ENCODE results near the gene PGLYRP2.

The PGLYRP2 gene

DNA sequence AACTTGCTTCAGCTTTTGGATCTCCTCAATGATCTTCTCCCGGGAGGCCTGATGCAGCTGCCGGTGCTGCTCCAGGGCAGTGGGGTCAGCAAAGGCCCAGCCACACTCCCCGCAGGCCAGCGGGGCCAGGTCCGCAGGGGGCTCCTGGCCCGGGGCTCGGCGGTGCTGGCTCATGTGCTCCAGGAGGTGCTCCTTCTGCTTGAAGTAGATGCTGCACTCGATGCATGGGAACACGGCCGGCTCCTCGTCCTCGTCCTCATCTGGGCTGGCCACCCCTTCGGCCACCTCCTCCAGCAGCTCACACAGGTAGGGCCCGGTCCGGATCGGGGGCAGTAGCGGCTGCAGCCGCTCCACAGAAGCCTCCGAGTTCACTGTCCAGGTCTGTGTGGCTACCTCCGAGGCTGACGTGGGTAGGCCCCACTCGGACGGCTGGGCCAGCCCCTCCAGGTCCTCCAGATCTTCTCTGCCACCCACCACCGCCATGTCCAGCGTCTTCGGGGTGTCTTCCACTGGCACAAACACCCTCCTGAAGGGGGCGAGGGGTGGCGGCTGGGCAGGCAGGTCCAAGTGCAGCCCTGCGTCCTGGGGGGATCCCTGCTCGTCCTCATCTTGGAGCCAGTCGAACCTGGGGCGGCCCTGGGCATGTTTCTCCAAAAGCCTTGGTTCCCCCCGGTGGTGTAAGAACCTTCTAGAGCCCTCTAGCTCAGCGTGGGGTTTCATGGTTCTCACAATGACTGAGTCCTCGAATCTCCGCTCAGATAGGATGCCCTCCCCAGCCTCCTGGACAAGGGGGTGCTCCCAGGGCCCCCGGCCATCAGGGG lies 39.3 kb downstream of the PGLYRP2 start:
- DNase-seq (ENCODE audit: low read depth): no peak

DNA sequence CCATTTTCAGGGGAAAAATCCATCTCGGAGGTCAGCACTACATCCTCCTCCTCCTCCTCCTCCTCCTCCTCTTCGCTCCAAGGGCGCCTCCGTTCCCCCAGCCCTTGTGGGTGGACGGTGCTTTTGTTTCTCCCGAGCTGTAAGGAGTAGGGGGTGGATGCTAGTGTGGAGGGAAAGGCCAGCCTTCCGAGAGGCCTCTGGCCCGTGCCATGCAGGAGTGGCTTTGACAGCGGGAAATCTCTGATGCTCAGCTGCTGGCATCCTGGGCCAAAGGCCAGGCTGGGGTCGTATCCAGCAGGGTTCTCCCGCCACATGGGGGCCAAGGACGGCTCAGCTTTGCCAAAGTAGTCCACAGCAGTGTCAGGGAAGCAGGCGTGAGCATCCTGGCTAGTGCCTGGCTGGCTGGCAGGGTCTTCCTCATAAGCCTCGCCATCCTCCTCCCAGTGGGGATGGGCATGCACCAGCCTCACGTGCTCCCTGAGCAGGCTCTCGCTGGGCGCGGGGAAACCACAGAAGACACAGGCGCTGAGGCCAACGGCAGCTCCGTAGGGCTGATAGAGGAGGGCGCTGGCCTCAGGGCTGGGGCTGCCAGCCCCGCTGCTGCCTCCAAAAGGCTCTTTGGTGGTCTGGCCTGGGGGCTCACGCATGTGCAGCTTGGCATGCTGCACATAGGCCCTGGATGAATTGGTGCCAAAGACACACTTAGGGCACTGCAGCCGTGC lies 40.1 kb downstream of the PGLYRP2 start:
- DNase-seq (ENCODE audit: low read depth): no peak

DNA sequence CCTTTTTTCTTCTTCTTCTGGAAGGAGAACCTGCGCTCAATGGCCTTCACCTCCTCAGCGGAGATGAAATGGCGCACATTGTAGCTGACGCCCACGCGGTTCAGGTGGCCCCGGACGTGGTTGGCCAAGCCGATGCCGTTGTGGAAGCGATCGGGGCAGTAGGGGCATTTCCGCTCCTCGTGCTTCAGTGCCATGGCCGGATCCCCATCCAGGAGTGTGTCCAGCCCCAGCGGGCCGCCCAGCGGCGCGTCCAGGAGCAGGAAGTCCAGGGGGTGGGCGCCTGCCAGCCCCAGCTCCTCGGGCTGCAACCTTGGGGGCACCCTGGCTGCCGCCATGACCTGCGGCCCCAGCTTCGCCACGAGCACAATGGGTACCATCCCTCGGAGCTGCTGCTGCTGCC lies 40.7 kb downstream of the PGLYRP2 start:
- DNase-seq (ENCODE audit: low read depth): no peak

DNA sequence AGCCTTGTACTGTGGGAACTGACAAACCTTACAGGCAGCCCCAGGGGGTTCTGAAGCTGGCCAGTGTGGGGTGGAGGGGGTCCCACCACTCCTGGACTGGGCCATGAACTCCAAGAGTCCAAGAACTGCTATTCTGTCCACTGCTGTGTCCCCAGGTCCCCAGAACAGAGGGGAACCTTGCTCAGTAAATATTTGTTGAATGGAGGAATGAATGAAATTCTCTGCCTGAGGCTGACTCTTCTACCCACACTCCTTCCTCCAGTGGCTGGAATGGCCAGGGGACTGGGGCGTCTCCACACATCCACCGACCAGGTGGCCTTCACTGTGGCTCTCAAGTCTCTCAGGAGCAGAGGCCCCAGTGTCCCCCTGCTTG lies 41.2 kb downstream of the PGLYRP2 start:
- no peak for DNase-seq (ENCODE audit: low read depth)

DNA sequence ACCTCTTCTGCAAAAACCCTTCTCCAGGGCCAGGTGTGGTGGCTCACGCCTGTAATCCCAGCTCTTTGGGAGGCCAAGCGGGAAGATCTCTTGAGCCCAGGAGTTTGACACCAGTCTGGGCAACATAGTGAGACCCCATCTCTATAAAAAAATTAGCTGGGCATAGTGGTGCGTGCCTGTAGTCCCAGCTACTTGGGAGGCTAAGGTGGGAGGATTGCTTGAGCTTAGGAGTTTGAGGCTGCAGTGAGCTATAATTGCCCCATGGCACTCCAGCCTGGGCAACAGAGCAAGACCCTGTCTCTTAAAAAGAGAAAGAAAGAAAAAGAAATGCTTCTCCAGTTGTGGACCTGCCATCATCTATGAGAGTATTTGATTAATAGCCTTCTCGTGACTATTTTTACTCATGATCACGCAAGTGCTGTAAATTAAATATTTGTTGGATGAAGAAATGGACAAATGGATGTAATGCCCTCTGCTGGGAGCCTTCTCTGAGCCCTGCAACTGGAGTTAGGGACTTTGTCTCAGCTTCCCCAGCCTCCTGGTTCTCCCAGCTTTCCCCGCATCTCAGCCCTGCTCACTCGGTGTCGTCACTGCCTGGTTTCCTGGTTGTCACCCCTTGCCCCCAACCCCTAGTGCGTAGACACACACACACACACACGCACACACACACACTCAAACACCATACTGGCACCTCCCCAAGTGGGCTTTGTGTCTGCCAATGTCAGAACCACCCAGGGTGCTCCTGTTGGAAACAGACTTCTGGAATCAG lies 41.8 kb downstream of the PGLYRP2 start:
- DNase-seq (ENCODE audit: low read depth): no peak

DNA sequence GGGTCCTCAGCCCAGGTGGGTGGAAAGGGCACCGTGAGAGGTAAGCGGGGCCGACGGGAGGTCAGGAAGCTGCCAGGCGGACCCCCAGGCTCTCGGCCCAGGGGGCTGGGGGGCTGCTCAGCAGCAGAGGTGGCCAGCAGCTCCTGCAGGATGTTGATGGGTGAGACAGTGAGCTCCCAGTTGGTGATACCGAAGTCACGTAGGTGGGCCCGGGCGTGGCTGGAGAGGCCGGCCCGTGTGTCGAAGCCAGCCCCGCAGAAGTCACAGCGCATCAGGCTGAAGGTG lies 42.5 kb downstream of the PGLYRP2 start:
- no peak for DNase-seq (ENCODE audit: low read depth)

DNA sequence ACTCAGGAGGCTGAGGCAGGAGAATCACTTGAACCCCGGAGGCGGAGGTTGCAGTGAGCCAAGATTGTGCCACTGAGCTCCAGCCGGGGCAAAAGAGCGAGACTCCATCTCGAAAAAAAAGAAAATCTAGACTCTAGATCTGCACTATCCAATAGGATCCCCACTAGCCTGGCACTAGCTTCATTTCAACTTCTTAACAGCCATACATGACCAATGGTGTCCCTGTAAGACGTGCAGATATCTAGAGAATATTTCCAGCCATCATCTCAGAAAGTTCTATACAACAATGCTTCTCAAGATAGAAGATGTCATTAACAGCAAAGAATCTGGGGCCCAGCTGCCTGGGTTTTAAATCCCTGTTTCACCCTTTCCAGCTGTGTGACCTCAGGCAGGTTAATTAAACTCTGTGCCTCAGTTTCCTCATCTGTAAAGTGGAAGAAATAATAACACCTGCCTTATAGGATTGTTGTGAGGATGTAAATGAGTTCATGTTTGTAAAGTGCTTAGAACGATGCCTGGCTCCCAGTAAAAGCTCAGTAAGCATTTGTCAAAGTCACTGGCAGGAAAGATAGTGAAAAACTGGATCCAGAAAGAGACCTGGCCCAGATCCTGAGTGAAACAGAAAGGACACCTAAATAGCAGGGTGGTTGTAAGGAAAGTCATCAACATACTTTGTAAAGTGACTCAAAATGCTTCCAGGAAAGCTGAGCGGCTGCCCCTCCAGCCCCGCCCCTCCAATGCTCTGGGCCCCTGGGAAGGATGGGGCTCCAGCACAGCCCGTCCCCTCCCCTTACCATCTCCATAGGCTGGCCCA lies 43.1 kb downstream of the PGLYRP2 start:
- no peak for DNase-seq (ENCODE audit: low read depth)

DNA sequence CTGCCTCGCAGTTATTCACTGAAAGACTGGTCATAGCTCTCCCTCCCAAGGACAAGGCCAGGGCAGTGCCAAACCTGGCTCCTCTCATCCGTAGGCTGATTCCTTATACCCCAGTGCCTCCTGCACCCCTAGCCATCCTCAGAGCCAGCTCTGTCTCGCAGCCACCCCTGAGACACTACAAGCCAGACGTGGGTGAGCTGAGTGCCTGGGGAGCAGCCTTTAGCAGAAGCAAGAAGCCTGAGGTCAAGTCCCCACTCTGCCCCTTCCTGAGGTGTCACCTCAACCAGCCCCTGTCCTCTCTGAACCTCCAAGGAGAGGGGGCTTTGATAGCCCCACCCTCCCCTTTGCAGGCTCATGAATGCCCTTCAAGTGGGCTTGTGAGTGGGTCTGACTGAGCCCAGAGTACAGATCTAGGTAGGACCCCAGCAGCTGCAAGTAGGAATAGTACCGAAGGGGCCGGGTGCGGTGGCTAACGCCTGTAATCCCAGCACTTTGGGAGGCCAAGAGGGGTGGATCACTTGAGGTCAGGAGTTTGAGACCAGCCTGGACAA lies 45.7 kb downstream of the PGLYRP2 start:
- DNase-seq (ENCODE audit: low read depth): no peak

DNA sequence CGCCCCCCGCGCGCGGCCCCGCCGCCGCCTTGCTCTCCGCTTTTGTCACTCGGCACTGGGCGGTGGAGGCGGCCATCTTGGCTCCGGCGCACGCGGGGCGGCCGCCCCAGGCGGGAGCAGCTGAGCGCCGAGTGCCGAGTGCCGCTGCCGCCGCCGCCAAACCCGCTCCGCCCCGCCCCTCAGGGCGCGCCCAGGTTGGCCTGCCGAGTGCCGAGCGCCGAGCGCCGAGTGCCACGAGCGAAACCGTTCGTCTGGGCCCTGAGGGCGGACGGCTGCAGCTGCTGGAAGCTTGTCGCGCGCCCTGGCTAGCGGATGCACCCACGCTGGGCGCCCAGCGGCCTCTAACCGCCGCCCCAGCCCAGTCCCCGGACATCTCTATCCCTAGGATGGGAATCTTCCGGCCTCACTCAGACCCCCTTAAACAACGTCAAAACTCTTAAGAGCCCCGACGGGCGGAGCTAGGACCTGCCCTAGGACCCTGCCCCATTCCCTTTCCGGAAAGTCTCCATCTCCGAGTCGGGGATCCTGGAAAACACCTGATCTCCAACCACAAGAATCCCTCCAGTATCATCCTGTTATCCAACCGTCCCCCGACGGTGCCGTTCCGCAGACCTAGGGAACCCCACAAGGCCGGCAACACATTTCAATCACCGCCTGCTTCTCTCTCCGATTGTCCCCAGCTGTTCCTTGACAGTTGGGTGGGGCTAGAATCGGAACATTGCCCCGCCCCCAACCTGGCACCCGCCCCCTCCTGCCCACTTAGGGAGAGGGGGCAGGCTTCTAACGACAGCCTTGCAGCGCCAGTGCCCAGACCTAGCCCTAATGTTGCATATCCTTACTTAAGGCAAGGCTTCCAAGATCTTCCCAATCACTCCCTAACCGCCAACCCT lies 46.4 kb downstream of the PGLYRP2 start:
- DNase-seq (ENCODE audit: low read depth): peak; percentile 79

DNA sequence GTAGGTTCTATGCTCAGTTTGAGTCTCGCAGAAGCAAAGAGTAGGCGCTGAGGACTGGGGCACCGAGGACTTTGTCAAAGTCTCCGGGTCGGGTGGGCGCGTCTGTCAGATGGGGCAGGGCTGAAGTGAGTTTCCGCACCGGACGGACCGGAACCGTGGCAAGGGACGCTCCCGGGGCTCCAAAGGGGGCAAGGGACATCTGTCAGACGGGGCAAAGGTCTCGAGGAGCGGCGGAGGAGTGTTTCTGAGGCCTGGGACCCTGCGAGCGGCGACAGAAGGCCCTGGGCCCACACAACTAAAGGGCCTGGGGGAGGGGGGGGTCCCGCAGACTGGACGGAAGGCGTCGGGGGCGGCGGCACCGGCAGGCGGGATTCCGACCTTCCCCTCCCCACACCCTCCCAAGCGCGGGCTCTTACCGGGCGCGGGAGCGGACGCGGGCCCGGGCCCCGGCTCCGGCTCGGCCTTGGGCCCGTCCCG lies 47.2 kb downstream of the PGLYRP2 start:
- DNase-seq (ENCODE audit: low read depth): no peak

DNA sequence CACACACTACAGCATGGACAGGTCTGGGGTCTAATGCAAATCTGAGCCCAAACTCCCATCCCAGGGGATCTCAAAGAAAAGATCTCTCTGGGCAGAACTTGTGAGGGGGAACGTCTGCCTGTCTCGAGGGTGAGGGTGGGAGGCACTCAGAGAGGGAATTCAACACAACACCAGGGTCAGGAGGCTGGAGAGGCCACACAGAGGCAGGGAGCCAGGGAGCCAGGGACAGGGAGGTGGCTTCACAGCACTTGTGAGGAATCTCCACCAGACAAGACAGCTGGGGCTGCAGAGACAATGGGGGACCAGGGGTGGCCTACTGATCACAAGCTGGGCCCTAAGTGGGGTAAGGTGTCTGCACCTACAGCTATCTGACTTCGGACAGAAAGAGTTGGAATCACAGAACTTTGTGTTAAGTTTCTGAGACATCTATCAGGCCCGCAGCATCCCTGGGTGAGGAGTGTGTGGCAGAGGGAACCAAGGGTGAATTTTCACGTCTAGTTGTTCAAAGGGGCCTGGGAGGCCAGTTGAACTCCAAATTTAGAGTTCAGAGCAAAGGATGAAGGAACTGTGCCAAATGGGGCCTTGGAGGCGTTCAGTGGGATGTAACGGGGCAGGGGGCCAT lies 47.8 kb downstream of the PGLYRP2 start:
- no peak for DNase-seq (ENCODE audit: low read depth)

DNA sequence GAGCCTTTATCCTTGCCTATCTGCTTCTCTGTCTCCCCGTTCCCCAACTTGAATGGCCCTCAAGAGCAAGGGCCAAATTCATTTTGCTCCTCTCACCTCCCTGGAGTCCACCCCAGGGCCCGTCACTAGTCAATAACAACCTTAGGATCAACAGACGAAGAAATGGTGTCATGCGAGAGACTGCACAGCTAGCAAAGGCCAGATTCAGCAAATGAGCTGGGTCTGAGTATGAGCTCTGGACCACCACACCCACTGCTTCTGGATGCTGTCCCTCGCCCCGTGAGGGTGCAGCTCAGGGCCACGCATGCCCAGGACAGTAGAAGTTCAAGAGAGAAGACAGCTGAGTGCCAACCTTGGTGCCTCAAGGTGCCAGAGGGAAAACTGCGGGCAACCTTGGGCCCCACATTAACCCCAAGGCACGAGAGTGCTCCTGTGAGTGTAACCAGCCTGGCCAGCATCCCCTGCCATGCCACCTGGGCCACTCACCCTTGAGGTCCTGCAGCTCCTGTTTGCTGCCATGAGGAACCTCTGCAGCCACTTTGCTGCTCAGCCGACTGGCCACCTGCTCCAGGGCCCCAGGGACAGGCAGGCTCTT lies 48.7 kb downstream of the PGLYRP2 start:
- DNase-seq (ENCODE audit: low read depth): no peak

DNA sequence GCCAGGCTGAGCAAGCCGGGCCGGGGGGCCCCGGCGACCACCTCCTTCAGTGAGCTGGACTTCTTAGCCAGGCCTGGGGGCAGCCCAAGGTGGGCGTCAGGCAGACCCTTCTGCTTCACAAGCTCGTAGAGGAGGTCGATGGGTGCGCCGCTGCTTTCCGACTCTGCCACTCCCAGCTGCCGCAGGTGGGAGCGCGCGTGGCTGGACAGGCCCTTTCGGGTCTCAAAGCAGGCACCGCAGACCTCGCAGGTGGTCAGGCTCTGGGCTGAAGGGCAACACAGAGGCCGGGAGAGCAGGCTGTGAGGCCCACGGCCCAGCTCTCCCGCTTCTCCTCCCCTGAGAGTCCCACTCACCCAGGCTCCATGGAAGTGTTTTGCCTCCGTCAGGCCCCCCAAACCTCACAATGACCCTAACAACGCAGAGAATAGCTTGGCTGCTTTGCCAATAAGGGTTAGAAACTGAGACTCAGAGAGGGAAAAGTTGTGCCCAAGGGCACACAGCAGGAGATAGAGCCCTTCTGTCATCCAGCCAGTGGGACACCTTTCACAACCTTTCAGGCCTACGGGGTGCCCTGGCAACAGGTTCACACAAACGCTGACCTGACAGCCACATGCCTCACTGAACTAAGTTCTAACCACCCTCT lies 49.4 kb downstream of the PGLYRP2 start:
- DNase-seq (ENCODE audit: low read depth): no peak

DNA sequence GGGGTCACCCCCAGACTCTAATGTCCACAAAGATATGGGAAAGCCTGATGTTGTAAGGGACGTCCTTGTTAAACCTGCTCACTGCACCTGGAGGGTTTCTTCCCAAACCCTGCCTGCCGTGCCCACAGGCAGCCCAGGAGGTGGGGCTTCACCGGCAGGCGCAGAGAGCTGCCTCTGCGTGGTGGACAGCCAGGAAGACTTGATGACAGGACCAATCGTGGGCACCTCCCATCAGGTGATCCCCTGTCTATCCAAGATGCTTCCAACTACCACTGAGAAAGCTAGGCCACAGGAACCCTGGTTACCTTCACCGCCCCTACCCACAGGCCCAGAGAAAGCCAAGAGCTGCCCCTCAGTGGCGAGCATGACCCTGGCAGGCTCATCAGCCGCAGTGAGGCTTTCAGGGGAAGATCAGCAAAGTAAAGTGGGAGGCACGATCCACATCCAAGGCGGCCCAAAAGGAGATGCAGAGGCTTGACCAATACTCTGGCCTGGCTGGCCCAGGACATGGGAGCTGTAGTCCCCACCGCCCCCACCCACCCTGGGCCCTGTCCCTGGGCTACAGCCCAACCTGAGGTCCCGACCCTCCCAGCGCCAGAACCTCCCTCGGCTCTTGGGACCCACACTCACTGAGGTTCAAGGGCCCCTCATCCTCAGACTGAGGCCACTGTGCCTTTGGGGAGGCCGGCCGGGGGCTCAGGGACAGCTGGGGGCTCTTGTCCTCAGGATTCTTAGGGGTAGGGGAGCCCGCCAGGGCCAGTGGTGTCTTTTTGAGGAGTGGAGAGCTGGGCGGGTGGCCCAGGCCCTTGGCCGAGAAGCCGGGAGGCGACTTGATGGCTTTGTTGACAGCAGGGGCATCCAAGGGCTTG lies 50.1 kb downstream of the PGLYRP2 start:
- DNase-seq (ENCODE audit: low read depth): no peak

DNA sequence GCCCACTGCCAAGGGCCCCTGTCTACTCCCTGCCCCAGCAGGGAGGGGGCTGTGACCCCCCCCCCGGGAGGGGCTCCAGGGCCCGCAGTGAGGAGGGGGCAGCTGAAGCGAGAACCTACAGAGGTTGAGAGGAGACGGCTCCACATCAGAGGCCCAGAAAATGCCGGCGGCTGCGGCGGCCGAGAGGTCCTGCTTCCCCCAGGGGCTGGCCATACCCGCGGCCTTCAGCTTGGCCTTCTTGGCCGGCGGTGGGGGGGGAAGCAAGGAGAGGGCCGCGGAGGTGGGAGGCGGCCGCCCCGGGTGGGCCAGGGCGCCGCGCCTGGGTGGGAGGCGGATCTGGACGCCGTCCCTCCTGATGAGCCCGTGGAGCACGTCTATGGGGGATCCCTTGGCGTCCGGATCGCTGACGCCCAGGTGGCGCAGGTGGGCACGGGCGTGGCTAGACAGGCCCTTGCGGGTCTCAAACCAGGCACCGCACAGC lies 51.3 kb downstream of the PGLYRP2 start:
- DNase-seq (ENCODE audit: low read depth): no peak

DNA sequence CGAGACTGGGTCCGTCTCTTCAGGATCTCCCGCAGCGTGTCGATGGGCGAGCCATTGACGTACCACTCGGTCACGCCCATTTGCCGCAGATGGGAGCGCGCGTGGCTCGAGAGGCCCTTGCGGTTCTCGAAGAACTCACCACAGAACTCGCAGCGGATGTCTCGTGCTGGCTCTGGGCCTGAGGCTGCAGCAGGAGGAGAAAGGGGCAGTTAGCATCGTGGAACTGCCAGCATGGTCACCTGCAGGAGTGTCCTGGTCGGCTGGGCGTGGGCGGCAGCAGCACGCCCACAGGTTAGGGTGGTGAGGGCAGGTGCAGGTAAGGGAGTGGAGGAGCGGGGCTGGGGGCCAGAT lies 52.0 kb downstream of the PGLYRP2 start:
- no peak for DNase-seq (ENCODE audit: low read depth)

DNA sequence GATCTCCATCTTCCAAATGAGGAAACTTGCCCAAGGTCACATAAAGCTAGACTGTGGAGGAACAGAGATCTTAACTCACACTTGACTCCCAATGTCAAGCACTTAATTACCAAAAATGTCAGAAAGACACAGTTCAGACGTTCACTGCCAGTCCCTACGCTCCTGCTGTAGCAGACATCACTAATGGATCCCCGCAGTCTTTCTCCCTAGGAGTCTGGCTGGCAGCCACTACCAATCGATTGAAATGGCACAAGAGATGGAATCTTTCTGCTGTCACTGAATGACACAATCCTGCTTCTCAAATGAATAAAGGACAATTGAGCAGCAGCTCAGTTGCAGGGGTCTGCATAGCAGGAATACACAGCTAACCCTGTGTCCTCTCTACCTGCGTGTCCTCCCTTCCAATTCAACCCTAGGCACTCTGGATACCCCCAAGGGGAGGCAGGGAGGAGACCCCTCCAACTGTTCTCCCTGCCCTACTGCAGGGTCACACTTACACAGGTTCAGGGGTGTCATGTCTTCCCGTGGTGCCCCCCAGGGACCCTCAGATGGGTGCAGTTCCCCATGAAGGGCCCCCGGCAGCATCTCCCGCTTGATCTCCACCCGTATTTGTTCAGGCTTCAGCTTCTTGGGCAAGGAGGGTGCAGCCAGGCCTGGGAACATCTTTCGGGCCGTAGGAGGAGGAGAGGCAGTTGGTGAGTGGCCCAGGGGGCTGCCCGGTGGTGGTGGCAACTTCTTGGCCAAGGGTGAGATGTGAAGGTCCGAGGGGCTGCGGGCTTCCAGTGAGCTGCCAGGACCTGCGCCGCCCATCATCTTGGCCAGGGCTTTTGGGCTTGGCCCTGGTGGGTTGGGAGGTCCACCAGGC lies 52.6 kb downstream of the PGLYRP2 start:
- DNase-seq (ENCODE audit: low read depth): no peak

Measured in stimulated activated CD8-positive, alpha-beta memory T cell treated with anti-CD3 and anti-CD28 coated beads, Interleukin-7, amount 100 ng/mL, for 24 hours (primary cell).